PC-9 (cell line): ENCODE data around the gene GCLC.
"Not testable (repeated sequence)": the region's sequence is repeated elsewhere in the genome, so short reads cannot be mapped to it uniquely, and the experiment has no call there.

Experiments used
- EZH2 ChIP-seq: fragments of 200-600 bp; sonication (generic); IDR thresholded peaks from 2 replicates; pipeline ENCODE4 v1.8.0; 2017; ENCODE audit warnings: antibody characterized with exemption, low read depth
- TF ChIP-seq, protein P1 (sequence below): fragments of 200-600 bp; sonication (generic); conservative IDR thresholded peaks from 2 replicates; pipeline ENCODE4 v1.6.1; 2017; ENCODE audit warnings: mixed run types, antibody characterized with exemption, mild to moderate bottlenecking, moderate library complexity

DNA sequence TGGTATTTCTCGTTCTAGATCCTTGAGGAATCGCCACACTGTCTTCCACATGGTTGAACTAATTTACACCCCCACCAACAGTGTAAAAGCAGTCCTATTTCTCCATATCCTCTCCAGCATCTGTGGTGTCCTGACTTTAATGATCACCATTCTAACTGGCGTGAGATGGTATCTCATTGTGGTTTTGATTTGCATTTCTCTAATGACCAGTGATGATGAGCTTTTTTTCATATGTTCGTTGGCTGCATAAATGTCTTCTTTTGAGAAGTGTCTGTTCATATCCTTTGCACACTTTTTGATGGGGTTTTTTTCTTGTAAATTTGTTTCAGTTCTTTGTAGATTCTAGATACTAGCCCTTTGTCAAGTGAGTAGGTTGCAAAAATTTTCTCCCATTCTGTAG is 64.1 kb downstream of the GCLC start:
- TF ChIP-seq, protein P1, sequence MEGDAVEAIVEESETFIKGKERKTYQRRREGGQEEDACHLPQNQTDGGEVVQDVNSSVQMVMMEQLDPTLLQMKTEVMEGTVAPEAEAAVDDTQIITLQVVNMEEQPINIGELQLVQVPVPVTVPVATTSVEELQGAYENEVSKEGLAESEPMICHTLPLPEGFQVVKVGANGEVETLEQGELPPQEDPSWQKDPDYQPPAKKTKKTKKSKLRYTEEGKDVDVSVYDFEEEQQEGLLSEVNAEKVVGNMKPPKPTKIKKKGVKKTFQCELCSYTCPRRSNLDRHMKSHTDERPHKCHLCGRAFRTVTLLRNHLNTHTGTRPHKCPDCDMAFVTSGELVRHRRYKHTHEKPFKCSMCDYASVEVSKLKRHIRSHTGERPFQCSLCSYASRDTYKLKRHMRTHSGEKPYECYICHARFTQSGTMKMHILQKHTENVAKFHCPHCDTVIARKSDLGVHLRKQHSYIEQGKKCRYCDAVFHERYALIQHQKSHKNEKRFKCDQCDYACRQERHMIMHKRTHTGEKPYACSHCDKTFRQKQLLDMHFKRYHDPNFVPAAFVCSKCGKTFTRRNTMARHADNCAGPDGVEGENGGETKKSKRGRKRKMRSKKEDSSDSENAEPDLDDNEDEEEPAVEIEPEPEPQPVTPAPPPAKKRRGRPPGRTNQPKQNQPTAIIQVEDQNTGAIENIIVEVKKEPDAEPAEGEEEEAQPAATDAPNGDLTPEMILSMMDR = not testable (repeated sequence)
- not testable (repeated sequence) for TF ChIP-seq EZH2
